ENCODE data around the gene AGRN. TPM values are rescaled to one million over a fixed set of nuclear protein-coding genes. Genes with fewer than 3 reads are reported as not detected.
"Not testable (repeated sequence)": the region's sequence is repeated elsewhere in the genome, so short reads cannot be mapped to it uniquely, and the experiment has no call there.

Gene AGRN
- polyA plus RNA-seq, 4 donors: 200 to 311 (median 231) TPM

GRCh38 chr1:1074631-1075147 lies 54.8 kb downstream of the AGRN start:
- no peak for DNase-seq (ENCODE audit: low read depth in 4 of 4, low spot score in 3 of 4)

GRCh38 chr1:1075148-1075935 lies 55.4 kb downstream of the AGRN start:
- no peak for DNase-seq (ENCODE audit: low read depth in 4 of 4, low spot score in 3 of 4)

- not testable (repeated sequence) for DNase-seq (ENCODE audit: low read depth in 4 of 4, low spot score in 3 of 4)
These were observed 57.5 kb downstream of the AGRN start for GRCh38 chr1:1077396-1077795.

- no peak for DNase-seq (ENCODE audit: low read depth in 4 of 4, low spot score in 3 of 4)
These were observed 59.6 kb downstream of the AGRN start for GRCh38 chr1:1079408-1080121.

- no peak for DNase-seq (ENCODE audit: low read depth in 4 of 4, low spot score in 3 of 4)
These were observed 60.3 kb downstream of the AGRN start for GRCh38 chr1:1080122-1080757.

- no peak for DNase-seq (ENCODE audit: low read depth in 4 of 4, low spot score in 3 of 4)
These were observed 61.0 kb downstream of the AGRN start for GRCh38 chr1:1080951-1081310.

GRCh38 chr1:1081311-1082238 lies 61.7 kb downstream of the AGRN start:
- DNase-seq (ENCODE audit: low read depth in 4 of 4, low spot score in 3 of 4): no peak

- DNase-seq (ENCODE audit: low read depth in 4 of 4, low spot score in 3 of 4): no peak
These were observed 62.4 kb downstream of the AGRN start for GRCh38 chr1:1082239-1082775.

GRCh38 chr1:1082776-1083415 lies 63.0 kb downstream of the AGRN start:
- DNase-seq (ENCODE audit: low read depth in 4 of 4, low spot score in 3 of 4): no peak

GRCh38 chr1:1083416-1084371 lies 63.8 kb downstream of the AGRN start:
- DNase-seq (ENCODE audit: low read depth in 4 of 4, low spot score in 3 of 4): no peak

GRCh38 chr1:1084372-1085170 lies 64.7 kb downstream of the AGRN start:
- DNase-seq (ENCODE audit: low read depth in 4 of 4, low spot score in 3 of 4): no peak

GRCh38 chr1:1085171-1085841 lies 65.4 kb downstream of the AGRN start:
- no peak for DNase-seq (ENCODE audit: low read depth in 4 of 4, low spot score in 3 of 4)

- no peak for DNase-seq (ENCODE audit: low read depth in 4 of 4, low spot score in 3 of 4)
These were observed 66.3 kb downstream of the AGRN start for GRCh38 chr1:1085911-1086841.

GRCh38 chr1:1086911-1087341 lies 67.0 kb downstream of the AGRN start:
- no peak for DNase-seq (ENCODE audit: low read depth in 4 of 4, low spot score in 3 of 4)

- DNase-seq (ENCODE audit: low read depth in 4 of 4, low spot score in 3 of 4): no peak
These were observed 67.6 kb downstream of the AGRN start for GRCh38 chr1:1087351-1088028.

All from right renal pelvis (tissue), 4 donors.